ENCODE measurements around the gene KIAA0513. TPM values are rescaled to one million over a fixed set of nuclear protein-coding genes. Genes with fewer than 3 reads are reported as not detected.

KIAA0513 gene
- total and polyA plus RNA-seq, 2 of the 13 experiments (the other 11 are each of a cell fraction or from before 2014, with no cell fraction given), result 1.8 TPM

DNA sequence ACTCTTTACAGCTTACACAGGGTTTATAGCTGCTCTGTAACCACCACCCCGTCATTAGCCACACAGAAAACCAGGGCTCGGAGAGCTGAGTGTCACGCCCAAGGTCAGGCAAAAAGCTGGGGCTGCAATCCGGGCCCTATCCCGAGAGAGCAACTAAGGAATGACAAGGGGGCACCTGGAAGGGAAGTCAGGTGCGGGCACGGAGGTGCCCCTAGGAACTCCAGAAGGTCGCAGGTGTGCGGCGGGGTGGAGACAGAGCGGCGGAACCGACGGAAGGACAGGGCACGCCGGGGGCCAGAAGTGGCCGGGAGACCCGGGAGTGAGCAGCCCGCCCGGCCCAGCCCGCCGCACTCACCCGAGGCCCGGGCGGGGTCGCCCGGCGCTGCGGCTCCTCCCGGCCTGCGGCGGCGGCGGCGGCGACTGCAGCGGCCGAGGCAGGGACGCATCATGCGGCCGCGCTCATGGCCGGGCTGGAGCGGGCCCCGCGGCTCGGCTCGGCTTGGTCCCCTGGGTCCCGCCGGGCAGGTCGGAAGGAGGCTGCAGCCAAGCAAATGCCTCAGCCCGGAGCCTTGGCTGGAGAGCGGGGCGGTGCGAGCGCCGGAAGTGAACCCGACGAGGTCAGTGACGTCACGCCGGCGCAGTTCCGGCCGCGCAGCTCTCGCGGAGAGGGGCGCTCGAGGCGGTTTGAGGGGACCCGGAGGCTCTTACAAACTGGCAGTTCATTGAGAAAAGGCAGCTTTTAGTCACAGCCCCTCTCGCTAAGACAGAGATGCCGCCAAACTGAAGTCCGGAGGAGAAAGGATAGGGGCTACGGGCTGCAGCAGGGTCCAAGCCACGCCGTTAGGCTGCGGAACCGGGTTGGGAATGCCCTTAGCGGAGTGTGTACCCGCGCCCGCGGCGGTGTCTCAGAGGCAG, 16.4 kb upstream of the KIAA0513 start, which contains the start of gene ZDHHC7 (continued):
- peak; percentile 20; the same call in 1 of the 2 replicates for TF ChIP-seq CREB3 (CRISPR knock-in tag; IDR thresholded peaks at IDR 0.05)
- TF ChIP-seq ZNF251 (CRISPR knock-in tag; IDR thresholded peaks at IDR 0.05), result no peak
- TF ChIP-seq XRCC5 (optimal IDR thresholded peaks at IDR 0.05; ENCODE audit: low read length), result peak; percentile 34
- peak; percentile 89 for TF ChIP-seq SPEN (CRISPR knock-in tag; IDR thresholded peaks at IDR 0.05; ENCODE audit: low read depth)
- peak; percentile 34; the same call in 1 of the 2 replicates for TF ChIP-seq SOX13 (IDR thresholded peaks at IDR 0.05)
- TF ChIP-seq SOX13 (CRISPR knock-in tag; conservative IDR thresholded peaks at IDR 0.05 in 1 of 2, IDR thresholded peaks at IDR 0.05 in 1 of 2), result peak in 1 of 2 experiments; percentile 41; a peak in 1 of 4 replicates
- TF ChIP-seq PITX1 (CRISPR knock-in tag; IDR thresholded peaks at IDR 0.05), result peak; percentile 78
- no peak for TF ChIP-seq MZF1 (CRISPR knock-in tag; IDR thresholded peaks at IDR 0.05; ENCODE audit: borderline replicate concordance)
- TF ChIP-seq, protein P1, sequence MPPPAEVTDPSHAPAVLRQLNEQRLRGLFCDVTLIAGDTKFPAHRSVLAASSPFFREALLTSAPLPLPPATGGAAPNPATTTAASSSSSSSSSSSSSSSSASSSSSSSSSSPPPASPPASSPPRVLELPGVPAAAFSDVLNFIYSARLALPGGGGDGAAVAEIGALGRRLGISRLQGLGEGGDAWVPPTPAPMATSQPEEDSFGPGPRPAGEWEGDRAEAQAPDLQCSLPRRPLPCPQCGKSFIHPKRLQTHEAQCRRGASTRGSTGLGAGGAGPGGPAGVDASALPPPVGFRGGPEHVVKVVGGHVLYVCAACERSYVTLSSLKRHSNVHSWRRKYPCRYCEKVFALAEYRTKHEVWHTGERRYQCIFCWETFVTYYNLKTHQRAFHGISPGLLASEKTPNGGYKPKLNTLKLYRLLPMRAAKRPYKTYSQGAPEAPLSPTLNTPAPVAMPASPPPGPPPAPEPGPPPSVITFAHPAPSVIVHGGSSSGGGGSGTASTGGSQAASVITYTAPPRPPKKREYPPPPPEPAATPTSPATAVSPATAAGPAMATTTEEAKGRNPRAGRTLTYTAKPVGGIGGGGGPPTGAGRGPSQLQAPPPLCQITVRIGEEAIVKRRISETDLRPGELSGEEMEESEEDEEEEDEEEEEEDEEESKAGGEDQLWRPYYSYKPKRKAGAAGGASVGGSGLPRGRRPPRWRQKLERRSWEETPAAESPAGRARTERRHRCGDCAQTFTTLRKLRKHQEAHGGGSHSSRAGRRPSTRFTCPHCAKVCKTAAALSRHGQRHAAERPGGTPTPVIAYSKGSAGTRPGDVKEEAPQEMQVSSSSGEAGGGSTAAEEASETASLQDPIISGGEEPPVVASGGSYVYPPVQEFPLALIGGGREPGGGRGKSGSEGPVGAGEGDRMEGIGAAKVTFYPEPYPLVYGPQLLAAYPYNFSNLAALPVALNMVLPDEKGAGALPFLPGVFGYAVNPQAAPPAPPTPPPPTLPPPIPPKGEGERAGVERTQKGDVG (CRISPR knock-in tag; IDR thresholded peaks at IDR 0.05; ENCODE audit: borderline replicate concordance), result peak; percentile 80; the same call in 1 of the 2 replicates
- TF ChIP-seq PHB2 (IDR thresholded peaks at IDR 0.05; ENCODE audit: partially characterized antibody), result no peak
- no peak; the same call in 1 of the 2 replicates for TF ChIP-seq NCOR1 (IDR thresholded peaks at IDR 0.05; ENCODE audit: borderline replicate concordance, low read length)
- TF ChIP-seq, protein P2, sequence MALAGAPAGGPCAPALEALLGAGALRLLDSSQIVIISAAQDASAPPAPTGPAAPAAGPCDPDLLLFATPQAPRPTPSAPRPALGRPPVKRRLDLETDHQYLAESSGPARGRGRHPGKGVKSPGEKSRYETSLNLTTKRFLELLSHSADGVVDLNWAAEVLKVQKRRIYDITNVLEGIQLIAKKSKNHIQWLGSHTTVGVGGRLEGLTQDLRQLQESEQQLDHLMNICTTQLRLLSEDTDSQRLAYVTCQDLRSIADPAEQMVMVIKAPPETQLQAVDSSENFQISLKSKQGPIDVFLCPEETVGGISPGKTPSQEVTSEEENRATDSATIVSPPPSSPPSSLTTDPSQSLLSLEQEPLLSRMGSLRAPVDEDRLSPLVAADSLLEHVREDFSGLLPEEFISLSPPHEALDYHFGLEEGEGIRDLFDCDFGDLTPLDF (CRISPR knock-in tag; IDR thresholded peaks at IDR 0.05), result peak; percentile 73; the same call in 1 of the 2 replicates
- TF ChIP-seq ASH2L (IDR thresholded peaks at IDR 0.05; ENCODE audit: insufficient read length, low read depth, low read length), result peak; percentile 97
- TF ChIP-seq ZNF775 (CRISPR knock-in tag; IDR thresholded peaks at IDR 0.05; ENCODE audit: borderline replicate concordance), result no peak
- TF ChIP-seq, protein P3, sequence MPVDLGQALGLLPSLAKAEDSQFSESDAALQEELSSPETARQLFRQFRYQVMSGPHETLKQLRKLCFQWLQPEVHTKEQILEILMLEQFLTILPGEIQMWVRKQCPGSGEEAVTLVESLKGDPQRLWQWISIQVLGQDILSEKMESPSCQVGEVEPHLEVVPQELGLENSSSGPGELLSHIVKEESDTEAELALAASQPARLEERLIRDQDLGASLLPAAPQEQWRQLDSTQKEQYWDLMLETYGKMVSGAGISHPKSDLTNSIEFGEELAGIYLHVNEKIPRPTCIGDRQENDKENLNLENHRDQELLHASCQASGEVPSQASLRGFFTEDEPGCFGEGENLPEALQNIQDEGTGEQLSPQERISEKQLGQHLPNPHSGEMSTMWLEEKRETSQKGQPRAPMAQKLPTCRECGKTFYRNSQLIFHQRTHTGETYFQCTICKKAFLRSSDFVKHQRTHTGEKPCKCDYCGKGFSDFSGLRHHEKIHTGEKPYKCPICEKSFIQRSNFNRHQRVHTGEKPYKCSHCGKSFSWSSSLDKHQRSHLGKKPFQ (CRISPR knock-in tag; IDR thresholded peaks at IDR 0.05; ENCODE audit: insufficient replicate concordance), result peak; percentile 50
- TF ChIP-seq ZNF274 (CRISPR knock-in tag; IDR thresholded peaks at IDR 0.05), result no peak; the same call in 1 of the 2 replicates
- peak; percentile 90; the same call in 1 of the 2 replicates for TF ChIP-seq ZNF674 (CRISPR knock-in tag; IDR thresholded peaks at IDR 0.05; ENCODE audit: low read depth)
- 0 out of 2 replicates have a peak, but pooled peaks have one; percentile 23 for TF ChIP-seq ZNF841 (CRISPR knock-in tag; IDR thresholded peaks at IDR 0.05; ENCODE audit: borderline replicate concordance)
- no peak; the same call in 1 of the 2 replicates for TF ChIP-seq ZZZ3 (CRISPR knock-in tag; IDR thresholded peaks at IDR 0.05; ENCODE audit: borderline replicate concordance)
- peak; percentile 19; the same call in 1 of the 2 replicates for TF ChIP-seq SATB2 (CRISPR knock-in tag; IDR thresholded peaks at IDR 0.05)

Measured in HepG2 (cell line).